NCI-H526 (cell line): ENCODE data around the gene ARGLU1.

Source experiments
- DNase-seq, 2 experiments: peaks; one replicate each; lab custom pipeline; 2025; lab: John Stamatoyannopoulos, UW

The ARGLU1 gene

GRCh38 chr13:106524108-106524507, 43.8 kb downstream of the ARGLU1 start:
- DNase-seq = no peak

GRCh38 chr13:106523576-106523975, 44.4 kb downstream of the ARGLU1 start:
- DNase-seq = no peak

GRCh38 chr13:106522898-106523525, 44.9 kb downstream of the ARGLU1 start:
- no peak for DNase-seq

GRCh38 chr13:106522112-106522705, 45.7 kb downstream of the ARGLU1 start:
- no peak for DNase-seq

GRCh38 chr13:106521095-106521799, 46.7 kb downstream of the ARGLU1 start:
- peak; percentile 14 to 37 for DNase-seq

- no peak for DNase-seq
Measured at GRCh38 chr13:106520251-106521054, 47.5 kb downstream of the ARGLU1 start.

- DNase-seq = no peak
Measured at GRCh38 chr13:106518512-106518911, 49.4 kb downstream of the ARGLU1 start.

- DNase-seq = no peak
Measured at GRCh38 chr13:106517109-106517847, 50.7 kb downstream of the ARGLU1 start.

- no peak for DNase-seq
Measured at GRCh38 chr13:106515635-106516254, 52.2 kb downstream of the ARGLU1 start.

- no peak for DNase-seq
Measured at GRCh38 chr13:106514928-106515634, 52.9 kb downstream of the ARGLU1 start.

- no peak for DNase-seq
Measured at GRCh38 chr13:106513025-106513983, 54.6 kb downstream of the ARGLU1 start.

GRCh38 chr13:106507560-106508274, 60.2 kb downstream of the ARGLU1 start:
- no peak for DNase-seq

GRCh38 chr13:106506286-106506685, 61.7 kb downstream of the ARGLU1 start:
- no peak for DNase-seq

GRCh38 chr13:106505732-106506131, 62.2 kb downstream of the ARGLU1 start:
- DNase-seq = no peak

- no peak for DNase-seq
Measured at GRCh38 chr13:106505295-106505694, 62.6 kb downstream of the ARGLU1 start.

GRCh38 chr13:106503730-106504453, 64.0 kb downstream of the ARGLU1 start:
- DNase-seq = no peak

GRCh38 chr13:106503272-106503671, 64.7 kb downstream of the ARGLU1 start:
- no peak for DNase-seq

GRCh38 chr13:106500445-106500844, 67.5 kb downstream of the ARGLU1 start:
- no peak for DNase-seq
